CD4-positive, alpha-beta T cell treated with Interleukin-21 for 1 hour (primary cell): Measurements from ENCODE around the gene WDR74.
"Not testable (repeated sequence)": the region's sequence is repeated elsewhere in the genome, so short reads cannot be mapped to it uniquely, and the experiment has no call there.

Experiments
- DNase-seq: peaks from one replicate; pipeline ENCODE4 v3.0.0-alpha.2; 2020

The WDR74 gene

GRCh38 chr11:62839050-62839945 lies at the start of gene WDR74:
TSS of gene WDR74 (minus strand) at chr11:62839590. CDS start at chr11:62839570, 20 bp downstream.
- DNase-seq, result peak; percentile 95

DNA sequence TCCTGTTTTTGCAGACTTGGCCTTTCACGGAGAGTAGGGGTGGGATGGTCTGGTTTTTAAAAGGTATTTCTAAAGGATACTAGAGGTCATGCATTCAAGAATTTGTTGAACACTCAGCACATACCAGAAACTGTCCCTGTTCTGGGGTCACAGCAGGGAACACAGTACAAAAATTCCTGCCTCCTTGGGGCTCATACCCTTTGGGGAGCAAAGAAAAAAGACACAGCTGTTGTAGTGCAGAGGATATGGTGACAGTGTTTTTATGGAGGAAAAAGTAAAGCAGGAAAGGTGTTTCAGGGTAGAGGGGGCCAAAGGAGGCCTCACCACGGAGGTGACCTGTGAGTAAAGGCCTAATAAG lies 49.7 kb upstream of the WDR74 start:
- no peak for DNase-seq

DNA sequence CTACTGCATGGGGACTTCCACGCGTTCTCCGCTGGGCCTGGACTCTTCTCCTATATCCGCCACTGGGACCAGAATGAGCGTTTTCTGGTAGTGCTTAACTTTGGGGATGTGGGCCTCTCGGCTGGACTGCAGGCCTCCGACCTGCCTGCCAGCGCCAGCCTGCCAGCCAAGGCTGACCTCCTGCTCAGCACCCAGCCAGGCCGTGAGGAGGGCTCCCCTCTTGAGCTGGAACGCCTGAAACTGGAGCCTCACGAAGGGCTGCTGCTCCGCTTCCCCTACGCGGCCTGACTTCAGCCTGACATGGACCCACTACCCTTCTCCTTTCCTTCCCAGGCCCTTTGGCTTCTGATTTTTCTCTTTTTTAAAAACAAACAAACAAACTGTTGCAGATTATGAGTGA lies 49.0 kb upstream of the WDR74 start:
- no peak for DNase-seq

GRCh38 chr11:62885137-62885750 lies 45.9 kb upstream of the WDR74 start:
- DNase-seq, result no peak

DNA sequence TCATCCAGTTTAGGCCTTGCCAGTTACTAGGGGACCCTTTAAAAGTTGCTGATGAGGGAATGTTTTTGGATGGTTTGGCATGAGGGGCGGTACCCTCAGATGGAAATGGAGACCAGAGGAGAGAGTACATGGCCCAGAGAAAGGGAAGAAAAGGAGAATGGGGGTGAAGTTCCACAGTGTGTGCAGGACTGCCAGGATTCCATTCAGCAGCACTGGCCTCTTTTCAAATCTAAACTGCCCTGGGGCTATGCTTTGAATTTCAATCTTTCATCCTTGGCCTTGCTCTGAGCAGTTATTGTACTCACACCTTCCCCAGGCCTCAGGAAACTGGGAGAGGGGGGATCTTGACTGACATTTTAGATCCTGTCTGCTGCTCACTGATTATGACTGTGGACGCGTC lies 44.3 kb upstream of the WDR74 start:
- no peak for DNase-seq

GRCh38 chr11:62882788-62883501 lies 43.6 kb upstream of the WDR74 start:
- no peak for DNase-seq

- no peak for DNase-seq
Measured at GRCh38 chr11:62882431-62882749, 43.0 kb upstream of the WDR74 start.

DNA sequence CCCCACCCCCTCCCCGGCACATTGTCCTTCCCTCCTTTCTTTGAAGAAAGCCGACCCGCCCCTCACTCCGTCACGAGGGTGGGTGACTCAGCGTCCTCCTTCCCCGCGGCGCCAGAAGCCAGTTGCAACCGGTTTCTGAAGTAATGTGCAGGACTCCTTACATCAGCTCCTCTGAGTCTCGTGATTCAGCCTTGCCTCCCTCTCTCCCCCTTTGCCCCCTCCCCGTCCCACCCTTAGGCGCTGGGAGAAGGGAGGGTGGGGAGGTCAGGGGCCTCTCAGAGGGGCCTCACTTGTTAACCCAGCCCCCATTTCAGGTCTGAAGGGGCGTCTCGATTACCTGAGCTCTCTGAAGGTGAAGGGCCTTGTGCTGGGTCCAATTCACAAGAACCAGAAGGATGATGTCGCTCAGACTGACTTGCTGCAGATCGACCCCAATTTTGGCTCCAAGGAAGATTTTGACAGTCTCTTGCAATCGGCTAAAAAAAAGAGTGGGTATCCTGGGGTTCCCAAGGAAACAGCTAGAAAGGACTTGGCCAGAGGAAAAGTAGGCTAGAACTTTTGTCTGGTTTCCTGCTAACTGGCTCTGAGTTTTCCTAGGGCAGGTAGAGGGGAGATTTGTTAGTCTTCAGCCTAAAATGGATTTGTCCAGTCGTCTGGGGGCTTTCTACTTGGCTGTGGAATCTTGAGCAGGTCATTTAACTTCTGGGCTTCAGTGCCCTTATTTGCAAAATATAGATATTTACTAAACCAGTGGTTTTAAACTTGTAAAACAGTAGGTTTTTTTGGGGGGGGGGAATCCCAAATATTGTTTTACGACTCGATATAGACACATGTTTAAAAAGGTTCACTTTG lies 42.4 kb upstream of the WDR74 start:
- peak; percentile 91 for DNase-seq

GRCh38 chr11:62880803-62881578 lies 41.6 kb upstream of the WDR74 start, which contains the start of gene SLC3A2:
TSS of gene SLC3A2 (plus strand) at chr11:62880896. CDS start at chr11:62881024, 128 bp downstream.
- DNase-seq, result peak; percentile 84

- no peak for DNase-seq
Measured at GRCh38 chr11:62880231-62880802, 40.9 kb upstream of the WDR74 start.

DNA sequence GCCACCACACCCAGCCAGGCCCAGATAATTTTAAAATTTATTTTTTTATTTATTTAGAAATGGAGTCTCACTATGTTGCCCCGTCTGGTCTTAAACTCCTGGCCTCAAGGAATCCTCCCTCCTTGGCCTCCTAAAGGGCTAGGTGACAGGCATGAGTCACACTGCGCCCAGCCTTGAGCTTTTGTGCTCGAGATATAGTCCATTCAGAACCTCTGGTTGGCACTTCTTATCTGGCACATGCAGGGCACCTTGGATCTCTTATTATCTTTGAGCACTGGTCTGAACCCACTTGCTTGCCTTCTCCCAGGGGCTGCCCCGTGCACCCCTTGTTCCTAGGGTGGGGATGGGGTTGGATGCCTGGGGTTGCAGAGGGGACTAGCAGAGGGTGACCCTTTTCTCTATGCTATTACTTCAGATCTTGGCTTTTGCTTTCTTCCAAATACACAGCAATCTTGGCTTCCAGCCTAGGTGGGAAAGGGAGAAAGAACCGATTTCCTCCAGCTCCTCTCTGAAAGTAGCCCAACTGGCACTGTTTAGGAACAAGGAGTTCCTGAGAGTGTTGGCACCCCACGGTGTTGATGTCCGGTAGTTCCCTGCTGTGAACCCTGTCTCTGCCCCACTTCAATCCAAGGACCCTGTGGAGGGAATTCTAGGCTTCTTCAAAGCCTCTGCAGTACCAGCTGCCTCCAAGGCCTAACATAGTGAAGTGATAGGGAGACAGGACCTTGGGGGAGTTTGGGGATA lies 40.0 kb upstream of the WDR74 start:
- no peak for DNase-seq

GRCh38 chr11:62876712-62877111 lies 37.3 kb upstream of the WDR74 start:
- DNase-seq, result no peak

DNA sequence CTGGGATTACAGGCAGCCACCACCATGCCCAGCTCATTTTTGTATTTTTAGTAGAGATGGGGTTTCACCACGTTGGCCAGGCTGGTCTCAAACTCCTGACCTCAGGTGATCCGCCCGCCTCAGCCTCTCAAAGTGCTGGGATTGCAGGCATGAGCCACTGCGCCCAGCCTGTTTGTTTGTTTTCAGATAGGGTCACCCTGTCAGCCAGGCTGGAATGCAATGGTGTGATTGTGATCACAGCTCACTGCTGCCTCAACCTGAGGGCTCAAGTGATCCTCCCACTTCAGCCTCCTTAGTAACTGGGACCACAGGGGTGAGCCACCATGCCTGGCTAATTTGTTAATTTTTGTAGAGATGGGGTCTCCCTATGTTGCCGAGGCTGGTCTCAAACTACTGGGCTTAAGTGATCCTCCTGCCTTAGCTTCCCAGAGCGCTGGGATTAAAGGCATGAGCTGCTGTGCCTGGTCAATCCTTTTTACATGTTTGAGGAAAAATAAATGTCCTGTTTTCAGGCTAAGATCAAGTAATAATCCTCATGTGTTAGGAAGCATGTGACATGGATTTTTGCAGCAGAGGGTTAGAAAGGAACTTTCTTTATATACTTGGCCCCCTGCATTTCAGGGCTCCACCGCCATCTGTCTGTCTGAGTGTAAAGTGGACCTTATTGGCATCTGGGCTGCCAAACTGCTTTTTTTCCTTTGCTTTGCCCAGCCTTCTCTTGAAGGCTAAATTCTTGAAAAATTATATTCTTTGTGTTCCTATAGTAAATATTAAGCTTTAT lies 36.5 kb upstream of the WDR74 start:
- no peak for DNase-seq

- DNase-seq, result no peak
Measured at GRCh38 chr11:62874851-62875250, 35.5 kb upstream of the WDR74 start.

GRCh38 chr11:62865635-62866034 lies 26.2 kb upstream of the WDR74 start:
- no peak for DNase-seq

- DNase-seq, result no peak
Measured at GRCh38 chr11:62863687-62864335, 24.4 kb upstream of the WDR74 start.

GRCh38 chr11:62861564-62862192 lies 22.3 kb upstream of the WDR74 start:
- not testable (repeated sequence) for DNase-seq

DNA sequence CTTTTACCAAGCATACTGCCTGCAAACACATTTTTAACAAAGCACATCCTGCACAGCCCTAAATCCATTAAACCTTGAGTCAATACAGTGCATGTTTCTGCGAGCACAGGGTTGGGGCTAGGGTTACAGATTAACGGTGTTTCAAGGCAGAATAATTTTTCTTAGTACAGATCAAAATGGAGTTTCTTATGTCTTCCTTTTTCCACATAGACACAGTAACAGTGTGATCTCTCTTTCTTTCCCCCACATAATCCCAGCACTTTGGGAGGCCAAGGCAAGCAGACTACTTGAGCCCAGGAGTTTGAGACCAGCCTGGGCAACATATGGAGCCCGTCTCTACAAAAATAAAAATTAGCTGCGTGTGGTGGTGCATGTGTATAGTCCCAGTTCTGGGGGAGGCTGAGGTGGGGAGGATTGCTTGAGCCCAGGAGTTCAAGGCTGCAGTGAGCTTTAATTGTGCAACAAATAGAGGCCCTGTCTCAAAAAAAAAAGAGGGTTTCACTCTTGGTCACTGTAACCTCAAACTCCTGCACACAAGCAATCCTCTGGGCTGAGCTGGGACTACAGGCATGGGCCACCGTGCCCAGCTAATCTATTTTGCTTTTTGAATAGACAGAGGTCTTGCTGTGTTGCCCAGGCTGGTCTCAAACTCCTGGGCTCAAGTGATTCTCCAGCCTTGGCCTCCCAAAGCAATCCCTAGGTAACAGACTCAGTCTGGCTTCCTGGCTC lies 21.6 kb upstream of the WDR74 start:
- no peak for DNase-seq
